ENCODE results near the gene OXSR1. TPM values are rescaled to one million over a fixed set of nuclear protein-coding genes. Genes with fewer than 3 reads are reported as not detected.

OXSR1 gene
- total and polyA plus RNA-seq, 2 of the 13 experiments (the other 11 are each of a cell fraction or from before 2014, with no cell fraction given), result 27.4 to 32.6 TPM

DNA sequence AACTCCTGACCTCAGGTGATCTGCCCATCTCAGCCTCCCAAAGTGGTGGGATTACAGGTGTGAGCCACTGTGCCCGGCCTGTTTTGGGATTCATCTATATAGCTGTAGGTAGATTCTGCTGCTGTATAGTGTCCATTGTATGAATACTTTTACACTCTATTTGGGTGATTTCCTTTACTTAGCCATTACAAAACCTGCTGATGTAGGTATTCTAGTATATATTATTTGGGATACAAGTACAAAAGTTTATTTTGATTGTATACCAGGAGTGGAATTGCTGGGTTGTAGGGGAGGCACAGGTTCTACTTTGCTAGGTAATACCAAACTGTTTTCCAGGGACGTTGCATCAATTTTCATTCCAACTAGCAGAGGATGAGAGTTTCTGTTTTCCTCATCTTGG, 9.5 kb upstream of the OXSR1 start:
- intact Hi-C loops (cut with micrococcal nuclease; ENCODE audit: unreplicated experiment), result no loop called here
- Histone ChIP-seq H4K20me1 (ENCODE audit: insufficient read depth, low read length) (no peaks in the 10 kb centered on the region), H2AFZ (ENCODE audit: low read length) (no peak overlapping the region), H3K36me3 (replicated peaks in 1 of 2; ENCODE audit: control insufficient read depth in 1 of 2, insufficient read depth in 2 of 2, low read length in 2 of 2) (no peaks in the 10 kb centered on the region), H3K27me3 (ENCODE audit: control insufficient read depth in 1 of 2, insufficient read depth in 2 of 2, low read length in 2 of 2) (no peaks in the 10 kb centered on the region), H3K9me3 (ENCODE audit: low read length) (no peaks in the 10 kb centered on the region), H3K9ac (ENCODE audit: insufficient read depth, low read depth, low read length) (no peak overlapping the region), H3K27ac (ENCODE audit: extremely low read length, insufficient read depth, low read length) (no peak overlapping the region), H3K4me2 (ENCODE audit: low read depth, low read length) (no peak overlapping the region), H3K4me1 (ENCODE audit: insufficient read depth, low read length) (no peaks in the 10 kb centered on the region), H3K79me2 (ENCODE audit: insufficient read depth, low read length) (no peaks in the 10 kb centered on the region), H3K4me3 (replicated peaks in 1 of 3; ENCODE audit: insufficient read depth in 1 of 3, low read depth in 2 of 3, low read length in 3 of 3) (no peak overlapping the region)
- no TSS peak for BruUV-seq (replicated peaks)
- 89% methylated on average over 2 of the region's 2 CpGs for WGBS (ENCODE audit: low lambda C conversion rate)
- FAIRE-seq (no peak), ATAC-seq (no peak), DNase-seq (ENCODE audit: low spot score) (no peak)
- in situ Hi-C loops (cut with HindIII; ENCODE audit: extremely low pct_ligation_motif_present, low pct_unique_long_range_greater_than_20kb), result no loop called here
- POLR2A ChIA-PET, result no interaction called here
- TF ChIP-seq SMARCE1 (IDR thresholded peaks at IDR 0.05; ENCODE audit: borderline replicate concordance), result no peak
- TF ChIP-seq MAFK (conservative IDR thresholded peaks at IDR 0.05 in 1 of 2, IDR thresholded peaks at IDR 0.05 in 1 of 2; ENCODE audit: low read length in 2 of 2), result peak in 1 of 2 experiments; percentile 40; a peak in 2 of 4 replicates
- CTCF ChIA-PET (ENCODE audit: low intra/inter-chr PET ratio, low total read pairs), result no interaction called here

DNA sequence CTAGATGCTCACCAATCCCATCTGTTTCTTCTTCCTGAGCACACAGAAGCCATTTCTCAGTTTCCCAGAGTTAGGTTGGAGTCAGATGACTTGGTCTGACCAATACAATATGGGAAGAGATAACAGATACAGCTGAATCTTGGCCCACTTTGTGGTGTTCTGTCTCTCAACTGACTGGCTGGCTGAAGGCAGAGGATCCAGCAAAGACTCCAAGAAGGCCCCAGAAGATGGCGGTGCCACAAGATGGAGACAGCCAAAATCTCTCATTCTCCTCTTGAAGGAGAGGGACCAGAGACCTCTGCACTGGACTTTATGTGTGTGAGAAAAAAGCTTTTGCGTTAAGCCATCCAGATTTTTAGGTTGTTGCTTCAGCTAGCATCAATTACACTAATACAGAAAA, 8.2 kb upstream of the OXSR1 start:
- H3K27me3 ChIP-seq (ENCODE audit: control insufficient read depth in 1 of 2, insufficient read depth in 2 of 2, low read length in 2 of 2), result no peaks in the 10 kb centered on the region
- 86% methylated on average over 2 of the region's 2 CpGs for WGBS (ENCODE audit: low lambda C conversion rate)
- H3K4me3 ChIP-seq (replicated peaks in 1 of 3; ENCODE audit: insufficient read depth in 1 of 3, low read depth in 2 of 3, low read length in 3 of 3), result no peak overlapping the region
- ChIA-PET POLR2A (interaction anchor here (1.9 kb wide), 1 partner anchor 20 kb away, joined by 6 read pairs; the partner anchor contains the start of gene ACAA1), CTCF (ENCODE audit: low intra/inter-chr PET ratio, low total read pairs) (no interaction called here)
- no peaks in the 10 kb centered on the region for H3K36me3 ChIP-seq (replicated peaks in 1 of 2; ENCODE audit: control insufficient read depth in 1 of 2, insufficient read depth in 2 of 2, low read length in 2 of 2)
- H3K79me2 ChIP-seq (ENCODE audit: insufficient read depth, low read length), result no peaks in the 10 kb centered on the region
- DNase-seq (ENCODE audit: low spot score), result no peak
- TF ChIP-seq ZMYM2 (CRISPR knock-in tag; IDR thresholded peaks at IDR 0.05), result no peak
- H2AFZ ChIP-seq (ENCODE audit: low read length), result no peak overlapping the region
- no peak overlapping the region for H3K27ac ChIP-seq (ENCODE audit: extremely low read length, insufficient read depth, low read length)
- no TSS peak for BruUV-seq (replicated peaks)
- no peak overlapping the region for H3K9ac ChIP-seq (ENCODE audit: insufficient read depth, low read depth, low read length)
- in situ Hi-C loops (cut with HindIII; ENCODE audit: extremely low pct_ligation_motif_present, low pct_unique_long_range_greater_than_20kb) (no loop called here), intact Hi-C loops (cut with micrococcal nuclease; ENCODE audit: unreplicated experiment) (no loop called here)
- no peaks in the 10 kb centered on the region for H3K4me1 ChIP-seq (ENCODE audit: insufficient read depth, low read length)
- no peak for ATAC-seq
- no peak for FAIRE-seq
- no peaks in the 10 kb centered on the region for H4K20me1 ChIP-seq (ENCODE audit: insufficient read depth, low read length)
- H3K9me3 ChIP-seq (ENCODE audit: low read length), result no peaks in the 10 kb centered on the region
- H3K4me2 ChIP-seq (ENCODE audit: low read depth, low read length), result no peak overlapping the region
